Measurements from ENCODE around the gene FFAR1. TPM values are rescaled to one million over a fixed set of nuclear protein-coding genes. Genes with fewer than 3 reads are reported as not detected.

FFAR1 gene
- total RNA-seq, 2 donors from 2014 or later: not detected

DNA sequence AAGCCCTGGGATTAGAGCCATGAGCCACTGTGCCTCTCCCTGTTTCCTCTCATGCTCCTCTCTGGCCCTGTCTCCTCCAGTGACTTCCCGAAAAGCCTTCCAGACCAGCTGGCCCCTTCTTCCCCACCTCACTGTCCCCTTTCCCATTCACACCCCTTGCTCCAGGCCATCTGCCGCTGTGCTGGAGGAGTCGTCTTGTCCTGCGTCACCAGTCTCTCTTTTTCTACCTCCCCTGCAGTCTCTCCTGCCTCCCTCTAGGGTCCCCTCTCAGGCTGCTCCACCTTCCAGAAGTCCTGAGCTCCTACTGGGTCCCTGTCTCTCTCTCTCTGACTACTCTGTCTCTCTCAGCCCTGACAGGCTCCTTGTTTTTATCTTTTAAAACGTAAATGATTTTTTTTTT, 5.3 kb upstream of the FFAR1 start:
- Histone ChIP-seq H3K4me1 (ENCODE audit: control insufficient read depth in 1 of 2, low read depth in 2 of 2) (no peaks in the 10 kb centered on the region), H3K4me3 (no peak overlapping the region), H3K27ac (no peak overlapping the region), H3K36me3 (no peaks in the 10 kb centered on the region), H3K27me3 (replicated peaks; ENCODE audit: insufficient read depth) (no peaks in the 10 kb centered on the region), H3K9me3 (no peaks in the 10 kb centered on the region)
- DNase-seq (ENCODE audit: low spot score): no peak
- no peak for ATAC-seq (ENCODE audit: insufficient number of reproducible peaks, low FRiP score, low read depth)
- TF ChIP-seq, protein P1, sequence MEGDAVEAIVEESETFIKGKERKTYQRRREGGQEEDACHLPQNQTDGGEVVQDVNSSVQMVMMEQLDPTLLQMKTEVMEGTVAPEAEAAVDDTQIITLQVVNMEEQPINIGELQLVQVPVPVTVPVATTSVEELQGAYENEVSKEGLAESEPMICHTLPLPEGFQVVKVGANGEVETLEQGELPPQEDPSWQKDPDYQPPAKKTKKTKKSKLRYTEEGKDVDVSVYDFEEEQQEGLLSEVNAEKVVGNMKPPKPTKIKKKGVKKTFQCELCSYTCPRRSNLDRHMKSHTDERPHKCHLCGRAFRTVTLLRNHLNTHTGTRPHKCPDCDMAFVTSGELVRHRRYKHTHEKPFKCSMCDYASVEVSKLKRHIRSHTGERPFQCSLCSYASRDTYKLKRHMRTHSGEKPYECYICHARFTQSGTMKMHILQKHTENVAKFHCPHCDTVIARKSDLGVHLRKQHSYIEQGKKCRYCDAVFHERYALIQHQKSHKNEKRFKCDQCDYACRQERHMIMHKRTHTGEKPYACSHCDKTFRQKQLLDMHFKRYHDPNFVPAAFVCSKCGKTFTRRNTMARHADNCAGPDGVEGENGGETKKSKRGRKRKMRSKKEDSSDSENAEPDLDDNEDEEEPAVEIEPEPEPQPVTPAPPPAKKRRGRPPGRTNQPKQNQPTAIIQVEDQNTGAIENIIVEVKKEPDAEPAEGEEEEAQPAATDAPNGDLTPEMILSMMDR (IDR thresholded peaks at IDR 0.05): no peak

DNA sequence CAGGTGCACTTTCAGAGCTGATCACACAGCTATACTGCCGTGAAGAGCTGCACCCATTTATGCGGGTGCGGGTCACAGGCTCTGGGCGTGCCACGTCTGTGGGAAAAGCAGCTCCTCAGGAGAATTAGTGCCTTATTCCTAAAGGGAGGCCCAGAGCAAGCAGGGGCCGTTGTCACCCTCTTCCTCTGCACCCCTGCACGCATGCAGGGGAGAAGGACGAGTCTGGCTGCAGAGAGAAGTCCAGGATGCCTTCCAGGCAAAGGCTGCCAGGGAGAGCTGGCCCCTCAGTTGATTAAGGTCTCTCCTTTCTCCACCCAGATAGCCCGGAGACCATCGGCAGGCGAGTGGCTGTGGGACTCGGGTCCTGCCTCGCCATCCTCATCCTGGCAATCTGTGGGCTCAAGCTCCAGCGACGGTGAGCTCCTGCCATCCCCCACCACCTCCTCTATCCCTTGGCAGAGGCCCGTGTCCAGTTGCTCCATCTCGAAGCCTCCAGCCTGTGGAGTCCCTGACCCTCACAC, 3.1 kb upstream of the FFAR1 start:
- DNase-seq (ENCODE audit: low spot score): no peak
- no peaks in the 10 kb centered on the region for H3K4me1 ChIP-seq (ENCODE audit: control insufficient read depth in 1 of 2, low read depth in 2 of 2)
- no peaks in the 10 kb centered on the region for H3K36me3 ChIP-seq
- no peaks in the 10 kb centered on the region for H3K27me3 ChIP-seq (replicated peaks; ENCODE audit: insufficient read depth)
- H3K27ac ChIP-seq: no peak overlapping the region
- no peaks in the 10 kb centered on the region for H3K9me3 ChIP-seq
- no peak for ATAC-seq (ENCODE audit: insufficient number of reproducible peaks, low FRiP score, low read depth)
- TF ChIP-seq, protein P1 (IDR thresholded peaks at IDR 0.05): no peak
- H3K4me3 ChIP-seq: no peak overlapping the region

DNA sequence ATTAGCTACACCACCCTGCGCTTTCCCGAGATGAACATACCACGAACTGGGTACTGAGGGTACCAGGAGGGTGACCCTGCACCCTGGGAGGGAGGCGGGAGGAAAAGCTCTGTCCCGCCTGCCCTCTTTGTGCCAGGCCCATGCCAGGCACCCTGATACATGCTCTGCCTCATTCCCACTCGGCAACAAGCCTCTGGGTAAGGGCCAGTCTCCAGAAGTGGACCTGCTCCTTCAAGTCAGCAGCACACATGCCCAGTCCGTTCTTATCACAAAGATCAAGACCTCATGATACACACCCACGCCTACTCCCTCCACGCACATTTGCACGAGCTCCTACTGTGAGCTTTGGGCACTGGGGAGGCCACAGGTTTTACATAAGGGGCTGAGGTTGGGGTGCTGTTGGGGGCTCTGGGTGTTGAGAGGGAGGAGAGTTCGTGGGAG, 2.0 kb upstream of the FFAR1 start:
- Histone ChIP-seq H3K9me3 (no peaks in the 10 kb centered on the region), H3K4me1 (ENCODE audit: control insufficient read depth in 1 of 2, low read depth in 2 of 2) (no peaks in the 10 kb centered on the region), H3K27me3 (replicated peaks; ENCODE audit: insufficient read depth) (no peaks in the 10 kb centered on the region), H3K36me3 (no peaks in the 10 kb centered on the region), H3K4me3 (no peak overlapping the region), H3K27ac (no peak overlapping the region)
- DNase-seq (ENCODE audit: low spot score) (no peak), ATAC-seq (ENCODE audit: insufficient number of reproducible peaks, low FRiP score, low read depth) (no peak)
- TF ChIP-seq, protein P1 (IDR thresholded peaks at IDR 0.05): no peak

DNA sequence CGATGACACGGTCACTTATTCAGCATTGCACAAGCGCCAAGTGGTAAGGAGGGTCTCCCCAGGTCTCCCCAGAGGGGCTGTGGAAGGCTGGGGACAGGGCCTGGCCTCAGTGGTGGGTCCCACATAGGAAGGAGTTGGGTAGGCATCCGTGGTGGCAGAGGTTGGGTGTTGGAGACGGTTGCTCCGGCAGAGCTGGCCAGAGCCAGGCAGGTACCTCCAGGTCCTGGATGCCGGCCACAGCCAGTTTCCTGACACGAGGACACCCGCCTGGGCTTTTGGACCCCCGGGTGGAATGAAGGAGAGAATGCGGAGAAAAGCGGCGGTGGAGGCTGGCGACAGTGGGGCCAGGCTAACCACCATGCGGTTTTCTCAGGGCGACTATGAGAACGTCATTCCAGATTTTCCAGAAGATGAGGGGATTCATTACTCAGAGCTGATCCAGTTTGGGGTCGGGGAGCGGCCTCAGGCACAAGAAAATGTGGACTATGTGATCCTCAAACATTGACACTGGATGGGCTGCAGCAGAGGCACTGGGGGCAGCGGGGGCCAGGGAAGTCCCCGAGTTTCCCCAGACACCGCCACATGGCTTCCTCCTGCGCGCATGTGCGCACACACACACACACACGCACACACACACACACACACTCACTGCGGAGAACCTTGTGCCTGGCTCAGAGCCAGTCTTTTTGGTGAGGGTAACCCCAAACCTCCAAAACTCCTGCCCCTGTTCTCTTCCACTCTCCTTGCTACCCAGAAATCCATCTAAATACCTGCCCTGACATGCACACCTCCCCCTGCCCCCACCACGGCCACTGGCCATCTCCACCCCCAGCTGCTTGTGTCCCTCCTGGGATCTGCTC, 1.3 kb upstream of the FFAR1 start:
- ATAC-seq (ENCODE audit: insufficient number of reproducible peaks, low FRiP score, low read depth): no peak
- H3K9me3 ChIP-seq: no peaks in the 10 kb centered on the region
- TF ChIP-seq, protein P1 (IDR thresholded peaks at IDR 0.05): no peak
- no peaks in the 10 kb centered on the region for H3K36me3 ChIP-seq
- no peaks in the 10 kb centered on the region for H3K4me1 ChIP-seq (ENCODE audit: control insufficient read depth in 1 of 2, low read depth in 2 of 2)
- no peak overlapping the region for H3K27ac ChIP-seq
- H3K4me3 ChIP-seq: no peak overlapping the region
- no peaks in the 10 kb centered on the region for H3K27me3 ChIP-seq (replicated peaks; ENCODE audit: insufficient read depth)
- DNase-seq (ENCODE audit: low spot score): no peak

DNA sequence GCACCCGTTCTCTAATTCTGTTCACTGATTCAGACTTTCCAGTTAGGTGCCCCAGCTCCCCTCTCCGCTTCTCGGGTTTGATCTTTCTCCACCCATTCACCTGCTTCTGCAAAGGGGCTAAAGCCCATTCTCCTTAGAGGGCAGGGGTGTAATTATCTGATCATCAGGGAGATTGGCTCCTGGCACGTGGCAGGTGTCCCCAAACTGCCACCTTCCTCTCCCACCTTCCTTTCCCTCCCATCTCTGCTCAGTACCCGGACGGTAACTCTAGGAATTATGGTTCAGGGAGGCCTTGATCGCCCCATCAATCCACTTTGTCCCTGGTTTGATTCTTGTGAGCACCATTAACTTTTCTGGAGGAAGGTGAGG, 212 bp downstream of the FFAR1 start:
- ATAC-seq (ENCODE audit: insufficient number of reproducible peaks, low FRiP score, low read depth): no peak
- Histone ChIP-seq H3K36me3 (no peaks in the 10 kb centered on the region), H3K27me3 (replicated peaks; ENCODE audit: insufficient read depth) (no peaks in the 10 kb centered on the region), H3K27ac (no peak overlapping the region), H3K4me1 (ENCODE audit: control insufficient read depth in 1 of 2, low read depth in 2 of 2) (no peaks in the 10 kb centered on the region), H3K9me3 (no peaks in the 10 kb centered on the region), H3K4me3 (no peak overlapping the region)
- no peak for DNase-seq (ENCODE audit: low spot score)
- TF ChIP-seq, protein P1 (IDR thresholded peaks at IDR 0.05): no peak

Measured in thoracic aorta (tissue), 2 donors.